Spinal cord (tissue), 10 donors: ENCODE data around the gene MSL3. TPM values are rescaled to one million over a fixed set of nuclear protein-coding genes. Genes with fewer than 3 reads are reported as not detected.

Experiments used
- DNase-seq, 6 donors: peaks; one replicate each; pipeline versions ENCODE4 v3.0.0 to v3.0.0-alpha.2; 2013 to 2015; ENCODE audit warnings: low spot score in 6 of 6, low read depth in 4 of 6
- H3K27ac ChIP-seq: one replicate; pipeline ENCODE4 v1.5.1; 2013; ENCODE audit warnings: low read depth, low read length, control low read depth
- H3K27me3 ChIP-seq: one replicate; pipeline ENCODE4 v1.6.1; 2013; ENCODE audit warnings: low read length; ENCODE audit not compliant: control insufficient read depth, insufficient read depth
- H3K36me3 ChIP-seq: one replicate; pipeline ENCODE4 v1.6.1; 2013; ENCODE audit warnings: low read length; ENCODE audit not compliant: control insufficient read depth, insufficient read depth
- H3K4me1 ChIP-seq: one replicate; pipeline ENCODE4 v1.6.1; 2013; ENCODE audit warnings: low read length; ENCODE audit not compliant: control insufficient read depth, insufficient read depth
- H3K4me3 ChIP-seq: one replicate; pipeline ENCODE4 v1.5.1; 2013; ENCODE audit warnings: low read depth, low read length, control low read depth
- H3K9me3 ChIP-seq: one replicate; pipeline ENCODE4 v1.6.1; 2013; ENCODE audit warnings: low read length; ENCODE audit not compliant: control insufficient read depth, insufficient read depth
- WGBS: methylation state at CpG from one replicate; pipeline ENCODE4 v1.1.5; 2013; ENCODE audit warnings: missing lambda C conversion rate; ENCODE audit not compliant: insufficient coverage; 5-methylcytosine and 5-hydroxymethylcytosine counted together
- polyA plus RNA-seq, 2 donors: library from polyadenylated mRNA; unstranded; fragments of 120-200 nt; gene quantifications; one replicate each; pipeline ENCODE4 v1.2.1, GENCODE V29; 2013; ENCODE audit not compliant: insufficient read length in 2 of 2
- total RNA-seq, 2 donors: library from RNA; depleted of rRNA in 1 of 2; stranded (reverse); fragments of 120-200 nt in 1 of 2; fragments of >200 nt in 1 of 2; gene quantifications; one replicate each; pipeline versions ENCODE4 v1.2.3 to v1.2.4, GENCODE V29; 2013 to 2014
- donor health status: healthy.

MSL3 gene
- total and polyA plus RNA-seq, 4 donors, result 22.7 to 46.5 (median 30.6) TPM

GRCh38 chrX:11745881-11746280 is 12.2 kb upstream of the MSL3 start:
- WGBS, result 17% methylated on average over 1 of the region's 2 CpGs
- Histone ChIP-seq H3K4me3 (no peak overlapping the region), H3K4me1 (no peaks in the 10 kb centered on the region), H3K36me3 (no peaks in the 10 kb centered on the region), H3K27me3 (peaks cover 3% of the 10 kb centered on the region), H3K27ac (no peak overlapping the region), H3K9me3 (no peaks in the 10 kb centered on the region)
- no peak for DNase-seq

- Histone ChIP-seq H3K4me3 (no peak overlapping the region), H3K36me3 (no peaks in the 10 kb centered on the region), H3K9me3 (no peaks in the 10 kb centered on the region), H3K27me3 (peaks cover 3% of the 10 kb centered on the region), H3K4me1 (no peaks in the 10 kb centered on the region), H3K27ac (no peak overlapping the region)
- DNase-seq, result no peak
- WGBS, result 46% methylated on average over 2 of the region's 4 CpGs
These were observed 8.0 kb upstream of the MSL3 start for GRCh38 chrX:11750046-11750445.

- H3K27ac ChIP-seq, result no peak overlapping the region
- no peaks in the 10 kb centered on the region for H3K36me3 ChIP-seq
- H3K4me3 ChIP-seq, result no peak overlapping the region
- no peak for DNase-seq
- H3K27me3 ChIP-seq, result peaks cover 3% of the 10 kb centered on the region
- WGBS, result 60% methylated on average over 1 of the region's 4 CpGs
- no peaks in the 10 kb centered on the region for H3K9me3 ChIP-seq
- H3K4me1 ChIP-seq, result no peaks in the 10 kb centered on the region
These were observed 7.3 kb upstream of the MSL3 start for GRCh38 chrX:11750694-11751093.

GRCh38 chrX:11751261-11751660 is 6.8 kb upstream of the MSL3 start:
- H3K36me3 ChIP-seq, result no peaks in the 10 kb centered on the region
- H3K4me3 ChIP-seq, result no peak overlapping the region
- no peak for DNase-seq
- H3K27me3 ChIP-seq, result peaks cover 3% of the 10 kb centered on the region
- no peaks in the 10 kb centered on the region for H3K9me3 ChIP-seq
- H3K27ac ChIP-seq, result no peak overlapping the region
- no peaks in the 10 kb centered on the region for H3K4me1 ChIP-seq

GRCh38 chrX:11753668-11754067 is 4.4 kb upstream of the MSL3 start:
- H3K36me3 ChIP-seq, result no peaks in the 10 kb centered on the region
- peaks cover 4% of the 10 kb centered on the region for H3K4me1 ChIP-seq
- no peaks in the 10 kb centered on the region for H3K9me3 ChIP-seq
- no peak overlapping the region for H3K27ac ChIP-seq
- DNase-seq, result no peak
- H3K4me3 ChIP-seq, result no peak overlapping the region
- H3K27me3 ChIP-seq, result no peaks in the 10 kb centered on the region
- 100% methylated on average over 2 of the region's 2 CpGs for WGBS

GRCh38 chrX:11754958-11755645 is 2.9 kb upstream of the MSL3 start:
- Histone ChIP-seq H3K4me3 (no peak overlapping the region), H3K9me3 (no peaks in the 10 kb centered on the region), H3K4me1 (peaks cover 10% of the 10 kb centered on the region), H3K27me3 (no peaks in the 10 kb centered on the region), H3K36me3 (no peaks in the 10 kb centered on the region), H3K27ac (no peak overlapping the region)
- WGBS, result 86% methylated on average over 7 of the region's 18 CpGs
- DNase-seq, result no peak

GRCh38 chrX:11755724-11756123 is 2.3 kb upstream of the MSL3 start:
- peaks cover 10% of the 10 kb centered on the region for H3K4me1 ChIP-seq
- DNase-seq, result no peak
- no CpG with 5 or more reads among the region's 2 CpGs for WGBS
- no peaks in the 10 kb centered on the region for H3K9me3 ChIP-seq
- H3K27me3 ChIP-seq, result no peaks in the 10 kb centered on the region
- H3K27ac ChIP-seq, result no peak overlapping the region
- no peak overlapping the region for H3K4me3 ChIP-seq
- no peaks in the 10 kb centered on the region for H3K36me3 ChIP-seq

GRCh38 chrX:11756354-11757318 is 1.4 kb upstream of the MSL3 start:
- DNase-seq, result peak in 1 of 6 donors; percentile 4
- Histone ChIP-seq H3K9me3 (no peaks in the 10 kb centered on the region), H3K36me3 (no peaks in the 10 kb centered on the region), H3K27me3 (no peaks in the 10 kb centered on the region), H3K27ac (no peak overlapping the region), H3K4me3 (no peak overlapping the region), H3K4me1 (peaks cover 10% of the 10 kb centered on the region)
- WGBS, result 59% methylated on average over 15 of the region's 15 CpGs

GRCh38 chrX:11757397-11757718 is 679 bp upstream of the MSL3 start:
- H3K4me3 ChIP-seq, result peak overlapping the region; percentile 33
- H3K27ac ChIP-seq, result peak overlapping the region; percentile 30
- no peaks in the 10 kb centered on the region for H3K36me3 ChIP-seq
- H3K9me3 ChIP-seq, result no peaks in the 10 kb centered on the region
- WGBS, result 31% methylated on average over 13 of the region's 14 CpGs
- H3K27me3 ChIP-seq, result no peaks in the 10 kb centered on the region
- peaks cover 10% of the 10 kb centered on the region for H3K4me1 ChIP-seq
- no peak for DNase-seq
